HUDEP-2 (cell line): ENCODE results near the gene GPR15.
A peak's percentile ranks its signal among the peaks of the same experiment; 100 is the strongest.

ENCODE experiments used
- DNase-seq, 76 experiments: peaks; one replicate each; lab custom pipeline; 2025; ENCODE audit not compliant: unreplicated experiment in 76 of 76; lab: John Stamatoyannopoulos, UW

GPR15 gene

DNA sequence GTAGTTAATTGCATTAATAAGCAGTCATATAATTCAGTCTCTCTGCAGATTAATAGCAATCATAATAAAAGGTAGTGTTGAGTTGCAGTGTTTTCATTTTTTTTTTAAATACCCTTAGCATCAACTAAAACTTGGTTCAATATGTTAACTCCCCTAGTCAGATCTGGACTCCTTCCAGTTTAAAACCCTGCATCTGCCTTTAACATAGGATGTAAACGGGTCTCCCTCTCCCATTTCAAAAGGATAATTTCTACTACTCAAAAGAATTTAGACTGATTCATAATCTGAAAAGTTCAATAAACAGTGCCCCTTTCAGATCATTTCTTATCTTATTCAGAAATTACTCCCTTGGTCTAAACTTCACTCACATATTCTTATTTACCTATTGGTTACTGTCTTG lies 50.3 kb downstream of the GPR15 start:
- DNase-seq = no peak

DNA sequence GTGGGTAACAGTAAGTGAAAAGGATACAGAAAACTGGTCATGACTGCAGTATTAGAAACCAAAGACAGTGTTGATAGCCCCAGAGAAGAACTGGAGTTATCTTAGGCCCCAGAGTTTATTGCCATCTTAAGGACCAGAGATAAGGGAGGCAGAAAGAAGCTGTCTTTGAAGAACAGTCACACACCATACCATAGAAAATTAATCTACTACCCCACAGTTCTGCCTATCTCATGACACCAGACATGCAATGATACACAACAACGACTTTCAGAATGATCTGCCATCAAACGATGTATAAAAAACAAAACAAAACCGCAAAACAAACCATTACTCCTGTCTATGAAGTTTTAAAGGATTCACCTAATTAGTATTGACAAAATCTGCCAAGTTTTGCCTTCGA lies 52.0 kb downstream of the GPR15 start:
- DNase-seq = peak in 55 of 76 experiments; percentile 4 to 96 (median 81)
